CD14-positive monocyte (primary cell): ENCODE measurements around the gene CA4. TPM values are rescaled to one million over a fixed set of nuclear protein-coding genes. Genes with fewer than 3 reads are reported as not detected.
"Not testable (repeated sequence)": the region's sequence is repeated elsewhere in the genome, so short reads cannot be mapped to it uniquely, and the experiment has no call there.

Experiments used
- DNase-seq, 3 donors: peaks; one replicate each; pipeline ENCODE4 v3.0.0-alpha.2; 2011 to 2022
- H2AFZ ChIP-seq: 2 replicates; pipeline ENCODE4 v1.6.0; 2012; ENCODE audit warnings: mild to moderate bottlenecking, low read depth, low read length, inconsistent platforms; ENCODE audit not compliant: insufficient read depth, poor library complexity, severe bottlenecking
- H3K27ac ChIP-seq, 2 donors: 1 replicate in 1 of 2; 2 replicates in 1 of 2; pipeline ENCODE4 v1.5.1; 2012 to 2013; ENCODE audit warnings: low read length in 2 of 2, control low read depth in 1 of 2, inconsistent platforms in 1 of 2, low read depth in 1 of 2, mild to moderate bottlenecking in 1 of 2
- H3K27me3 ChIP-seq, 2 donors: one replicate each; pipeline versions ENCODE4 v1.6.0 to v1.6.1; 2011 to 2013; ENCODE audit warnings: low read length in 2 of 2; ENCODE audit not compliant: control insufficient read depth in 2 of 2, insufficient read depth in 2 of 2
- H3K36me3 ChIP-seq, 2 donors: replicated peaks in 1 of 2; 1 replicate in 1 of 2; 2 replicates in 1 of 2; pipeline versions ENCODE4 v1.5.1 to v1.6.1; 2012 to 2013; ENCODE audit warnings: low read length in 2 of 2, control low read depth in 1 of 2, inconsistent platforms in 1 of 2, mild to moderate bottlenecking in 1 of 2; ENCODE audit not compliant: insufficient read depth in 2 of 2, control insufficient read depth in 1 of 2
- H3K4me1 ChIP-seq, 2 donors: 1 replicate in 1 of 2; 2 replicates in 1 of 2; pipeline versions ENCODE4 v1.5.1 to v1.6.1; 2012 to 2013; ENCODE audit warnings: low read length in 2 of 2, control low read depth in 1 of 2, inconsistent platforms in 1 of 2, mild to moderate bottlenecking in 1 of 2, moderate library complexity in 1 of 2; ENCODE audit not compliant: insufficient read depth in 2 of 2, control insufficient read depth in 1 of 2
- H3K4me2 ChIP-seq: replicated peaks from 2 replicates; pipeline ENCODE3; 2012; ENCODE audit warnings: low read length, moderate library complexity, mild to moderate bottlenecking; ENCODE audit not compliant: poor library complexity, severe bottlenecking; ENCODE audit errors: extremely low read depth
- H3K4me3 ChIP-seq, 3 experiments: fragments of 200-600 bp in 1 of 3; sonication (generic) in 1 of 3; replicated peaks in 1 of 3; 1 replicate in 2 of 3; 2 replicates in 1 of 3; pipeline ENCODE4 v1.5.1; 2011 to 2013; ENCODE audit warnings: low read length in 3 of 3, mild to moderate bottlenecking in 3 of 3, control low read depth in 2 of 3, low read depth in 2 of 3, inconsistent platforms in 1 of 3, moderate library complexity in 1 of 3
- H3K79me2 ChIP-seq: 2 replicates; pipeline ENCODE4 v1.6.0; 2012; ENCODE audit warnings: mild to moderate bottlenecking, control low read depth, inconsistent platforms, low read length, moderate library complexity; ENCODE audit not compliant: insufficient read depth
- H3K9ac ChIP-seq: 2 replicates; pipeline ENCODE4 v1.6.0; 2017; ENCODE audit warnings: low read length, mild to moderate bottlenecking; ENCODE audit not compliant: insufficient read depth, poor library complexity, severe bottlenecking
- H3K9me3 ChIP-seq, 2 donors: replicated peaks in 1 of 2; 1 replicate in 1 of 2; 2 replicates in 1 of 2; pipeline versions ENCODE4 v1.5.1 to v1.6.1; 2012 to 2013; ENCODE audit warnings: low read length in 2 of 2, control low read depth in 1 of 2; ENCODE audit not compliant: control insufficient read depth in 1 of 2, insufficient read depth in 1 of 2
- H4K20me1 ChIP-seq: 2 replicates; pipeline ENCODE4 v1.6.0; 2012; ENCODE audit warnings: mild to moderate bottlenecking, low read length, control low read depth, moderate library complexity; ENCODE audit not compliant: insufficient read depth
- H3K27ac Mint-ChIP-seq, 7 donors: one replicate each; pipeline ENCODE4 v1.8.0; 2020; ENCODE audit warnings: mild to moderate bottlenecking in 7 of 7, mixed read lengths in 7 of 7, moderate library complexity in 6 of 7, inconsistent platforms in 2 of 7
- H3K27me3 Mint-ChIP-seq, 3 donors: one replicate each; pipeline ENCODE4 v1.8.0; 2021 to 2022; ENCODE audit warnings: low read depth in 3 of 3, mild to moderate bottlenecking in 3 of 3, mixed read lengths in 3 of 3, moderate library complexity in 3 of 3, inconsistent platforms in 1 of 3
- H3K36me3 Mint-ChIP-seq, 2 donors: one replicate each; pipeline ENCODE4 v1.8.0; 2020; ENCODE audit warnings: mixed read lengths in 2 of 2, inconsistent platforms in 1 of 2, mild to moderate bottlenecking in 1 of 2
- H3K4me1 Mint-ChIP-seq: one replicate; pipeline ENCODE4 v1.8.0; 2020; ENCODE audit warnings: mild to moderate bottlenecking, mixed read lengths
- H3K4me3 Mint-ChIP-seq, 2 donors: one replicate each; pipeline ENCODE4 v1.8.0; 2020; ENCODE audit warnings: mild to moderate bottlenecking in 2 of 2, mixed read lengths in 2 of 2, moderate library complexity in 1 of 2
- H3K9me3 Mint-ChIP-seq, 7 donors: one replicate each; pipeline ENCODE4 v1.8.0; 2020 to 2022; ENCODE audit warnings: mixed read lengths in 7 of 7, mild to moderate bottlenecking in 6 of 7, moderate library complexity in 6 of 7, inconsistent platforms in 2 of 7
- CTCF ChIP-seq: fragments of 200-600 bp; IDR thresholded peaks from one replicate; pipeline ENCODE4 v1.8.0; 2022; ENCODE audit warnings: antibody characterized with exemption, mild to moderate bottlenecking
- WGBS: methylation state at CpG from one replicate; pipeline ENCODE4 v1.1.5; 2013; ENCODE audit warnings: missing lambda C conversion rate; ENCODE audit not compliant: insufficient coverage; 5-methylcytosine and 5-hydroxymethylcytosine counted together
- intact Hi-C, 2 donors: fragments of 100-400 bp; cut with micrococcal nuclease; formaldehyde crosslinking; loops; one replicate each; pipeline versions ENCODE4 v1.15.0 to v1.15.1; 2023
- polyA plus RNA-seq, 3 donors: library from polyadenylated mRNA; depleted of rRNA in 1 of 3; unstranded in 2 of 3; stranded (reverse) in 1 of 3; fragments of 300-500 nt in 2 of 3; fragments of >200 nt in 1 of 3; fragmentation: Illumina TruSeq in 2 of 3; gene quantifications; 1 replicate in 2 of 3; 2 replicates in 1 of 3; pipeline ENCODE4 v1.2.3, GENCODE V29; 2012 to 2021

Gene CA4
- polyA plus RNA-seq, 3 donors: not detected

GRCh38 chr17:60106340-60107059, 43.3 kb upstream of the CA4 start:
- no peaks in the 10 kb centered on the region for H3K36me3 Mint-ChIP-seq
- H3K9me3 Mint-ChIP-seq: no peaks in the 10 kb centered on the region
- Histone ChIP-seq H3K9ac (no peak overlapping the region), H4K20me1 (no peaks in the 10 kb centered on the region), H3K4me3 (no peak overlapping the region), H3K36me3 (no peaks in the 10 kb centered on the region), H3K4me2 (no peak overlapping the region), H3K27me3 (peaks cover 0 to 2% of the 10 kb centered on the region in 2 donors), H2AFZ (no peak overlapping the region), H3K4me1 (peaks cover 9 to 10% of the 10 kb centered on the region in 2 donors), H3K9me3 (no peaks in the 10 kb centered on the region), H3K27ac (no peak overlapping the region), H3K79me2 (no peaks in the 10 kb centered on the region)
- no peak overlapping the region for H3K4me3 Mint-ChIP-seq
- peaks cover 5 to 12% (median 5%) of the 10 kb centered on the region in 3 donors for H3K27me3 Mint-ChIP-seq
- WGBS: 81% methylated on average over 4 of the region's 5 CpGs
- intact Hi-C loops: no loop called here
- H3K4me1 Mint-ChIP-seq: peaks cover 23% of the 10 kb centered on the region
- no peak for TF ChIP-seq CTCF
- peak in 1 of 3 donors; percentile 17 for DNase-seq
- peak overlapping the region in 1 of 7 donors; percentile 36 for H3K27ac Mint-ChIP-seq

- H3K27ac ChIP-seq: no peak overlapping the region
- Mint-ChIP-seq H3K4me1 (peaks cover 15% of the 10 kb centered on the region), H3K27ac (no peak overlapping the region), H3K4me3 (no peak overlapping the region), H3K36me3 (no peaks in the 10 kb centered on the region), H3K9me3 (no peaks in the 10 kb centered on the region), H3K27me3 (peaks cover 4 to 9% (median 5%) of the 10 kb centered on the region in 3 donors)
- no peak for TF ChIP-seq CTCF
- H3K4me2 ChIP-seq: no peak overlapping the region
- no peak overlapping the region for H3K9ac ChIP-seq
- peak in 1 of 3 donors; percentile 15 for DNase-seq
- no peaks in the 10 kb centered on the region for H3K9me3 ChIP-seq
- intact Hi-C loops: no loop called here
- no peak overlapping the region for H2AFZ ChIP-seq
- 100% methylated on average over 4 of the region's 10 CpGs for WGBS
- peaks cover 7 to 9% of the 10 kb centered on the region in 2 donors for H3K4me1 ChIP-seq
- H3K36me3 ChIP-seq: no peaks in the 10 kb centered on the region
- H4K20me1 ChIP-seq: no peaks in the 10 kb centered on the region
- peaks cover 0 to 2% of the 10 kb centered on the region in 2 donors for H3K27me3 ChIP-seq
- no peaks in the 10 kb centered on the region for H3K79me2 ChIP-seq
- no peak overlapping the region for H3K4me3 ChIP-seq
Measured at GRCh38 chr17:60107526-60108257, 42.1 kb upstream of the CA4 start.

GRCh38 chr17:60108309-60108708, 41.5 kb upstream of the CA4 start:
- H3K9me3 Mint-ChIP-seq, H3K36me3 ChIP-seq, H3K36me3 Mint-ChIP-seq, H2AFZ ChIP-seq, H3K79me2 ChIP-seq, H3K4me2 ChIP-seq, H3K4me3 Mint-ChIP-seq, H3K4me1 ChIP-seq, DNase-seq, H3K27ac ChIP-seq, H3K4me1 Mint-ChIP-seq, H4K20me1 ChIP-seq, H3K9me3 ChIP-seq, H3K27me3 Mint-ChIP-seq, H3K9ac ChIP-seq, H3K27ac Mint-ChIP-seq, H3K27me3 ChIP-seq, intact Hi-C loops, H3K4me3 ChIP-seq: not testable (repeated sequence)
- WGBS: no CpG with 5 or more reads among the region's 1 CpG
